ENCODE data around the gene OR2L13. TPM values are rescaled to one million over a fixed set of nuclear protein-coding genes. Genes with fewer than 3 reads are reported as not detected.

Gene OR2L13
- total RNA-seq, 2 experiments from 2014 or later, result not detected

GRCh38 chr1:248047008-248047407, 48.0 kb upstream of the OR2L13 start:
- Histone ChIP-seq H2AFZ (ENCODE audit: low read length) (no peak overlapping the region), H3K4me2 (ENCODE audit: low read length) (no peak overlapping the region), H4K20me1 (ENCODE audit: insufficient read depth, low read length) (no peaks in the 10 kb centered on the region), H3K36me3 (ENCODE audit: insufficient read depth, low read length) (no peaks in the 10 kb centered on the region), H3K27ac (ENCODE audit: low read depth, low read length, poor library complexity, severe bottlenecking) (no peak overlapping the region), H3K4me3 (ENCODE audit: low read depth, low read length, poor library complexity, severe bottlenecking) (no peak overlapping the region), H3K9me2 (ENCODE audit: insufficient read depth, low read length) (no peaks in the 10 kb centered on the region), H3K9me3 (ENCODE audit: low read length) (no peaks in the 10 kb centered on the region), H3K4me1 (ENCODE audit: insufficient read depth, low read length, poor library complexity, severe bottlenecking) (no peaks in the 10 kb centered on the region), H3K79me2 (ENCODE audit: insufficient read depth, low read depth, low read length) (no peaks in the 10 kb centered on the region)
- ChIA-PET POLR2A (no interaction called here), CTCF (ENCODE audit: unreplicated experiment) (no interaction called here)
- BruUV-seq (replicated peaks), result no TSS peak
- TF ChIP-seq EZH2phosphoT487 (IDR thresholded peaks at IDR 0.05; ENCODE audit: borderline replicate concordance, low read depth, low read length) (no peak), CTCF (conservative IDR thresholded peaks at IDR 0.05; ENCODE audit: low read length) (no peak; the same call in 1 of the 2 replicates)
- intact Hi-C loops (cut with micrococcal nuclease; ENCODE audit: unreplicated experiment), result no loop called here
- DNase-seq (ENCODE audit: low spot score), result no peak

- CTCF ChIA-PET (ENCODE audit: unreplicated experiment), result no interaction called here
- intact Hi-C loops (cut with micrococcal nuclease; ENCODE audit: unreplicated experiment), result no loop called here
- Histone ChIP-seq H3K36me3 (ENCODE audit: insufficient read depth, low read length) (no peaks in the 10 kb centered on the region), H2AFZ (ENCODE audit: low read length) (no peak overlapping the region), H3K9me3 (ENCODE audit: low read length) (no peaks in the 10 kb centered on the region), H3K27ac (ENCODE audit: low read depth, low read length, poor library complexity, severe bottlenecking) (no peak overlapping the region), H3K4me3 (ENCODE audit: low read depth, low read length, poor library complexity, severe bottlenecking) (no peak overlapping the region), H3K79me2 (ENCODE audit: insufficient read depth, low read depth, low read length) (no peaks in the 10 kb centered on the region), H4K20me1 (ENCODE audit: insufficient read depth, low read length) (no peaks in the 10 kb centered on the region), H3K9me2 (ENCODE audit: insufficient read depth, low read length) (no peaks in the 10 kb centered on the region), H3K4me1 (ENCODE audit: insufficient read depth, low read length, poor library complexity, severe bottlenecking) (no peaks in the 10 kb centered on the region), H3K4me2 (ENCODE audit: low read length) (no peak overlapping the region)
- no peak for TF ChIP-seq CTCF (conservative IDR thresholded peaks at IDR 0.05; ENCODE audit: low read length)
- TF ChIP-seq EZH2phosphoT487 (IDR thresholded peaks at IDR 0.05; ENCODE audit: borderline replicate concordance, low read depth, low read length), result no peak
- DNase-seq (ENCODE audit: low spot score), result no peak
- POLR2A ChIA-PET, result no interaction called here
- BruUV-seq (replicated peaks), result no TSS peak
Measured at GRCh38 chr1:248054671-248055070, 40.3 kb upstream of the OR2L13 start.

- no peak overlapping the region for H3K27ac ChIP-seq (ENCODE audit: low read depth, low read length, poor library complexity, severe bottlenecking)
- H3K4me1 ChIP-seq (ENCODE audit: insufficient read depth, low read length, poor library complexity, severe bottlenecking), result no peaks in the 10 kb centered on the region
- H3K4me3 ChIP-seq (ENCODE audit: low read depth, low read length, poor library complexity, severe bottlenecking), result no peak overlapping the region
- H3K79me2 ChIP-seq (ENCODE audit: insufficient read depth, low read depth, low read length), result no peaks in the 10 kb centered on the region
- no peak overlapping the region for H3K4me2 ChIP-seq (ENCODE audit: low read length)
- no peak for DNase-seq (ENCODE audit: low spot score)
- no peaks in the 10 kb centered on the region for H3K36me3 ChIP-seq (ENCODE audit: insufficient read depth, low read length)
- no peaks in the 10 kb centered on the region for H3K9me3 ChIP-seq (ENCODE audit: low read length)
- no TSS peak for BruUV-seq (replicated peaks)
- no peak overlapping the region for H2AFZ ChIP-seq (ENCODE audit: low read length)
- H3K9me2 ChIP-seq (ENCODE audit: insufficient read depth, low read length), result no peaks in the 10 kb centered on the region
- CTCF ChIA-PET (ENCODE audit: unreplicated experiment), result no interaction called here
- POLR2A ChIA-PET, result no interaction called here
- no peaks in the 10 kb centered on the region for H4K20me1 ChIP-seq (ENCODE audit: insufficient read depth, low read length)
- intact Hi-C loops (cut with micrococcal nuclease; ENCODE audit: unreplicated experiment), result no loop called here
- TF ChIP-seq CTCF (conservative IDR thresholded peaks at IDR 0.05; ENCODE audit: low read length), result no peak
- TF ChIP-seq EZH2phosphoT487 (IDR thresholded peaks at IDR 0.05; ENCODE audit: borderline replicate concordance, low read depth, low read length), result no peak
Measured at GRCh38 chr1:248055261-248055660, 39.7 kb upstream of the OR2L13 start.

Measured in OCI-LY7 (cell line).